Measurements from ENCODE around the gene TSC2.

- TF ChIP-seq POLR2A (IDR thresholded peaks at IDR 0.05; ENCODE audit: low read depth, low read length): no peak
- no peak for TF ChIP-seq POLR2AphosphoS5 (IDR thresholded peaks at IDR 0.05; ENCODE audit: low read depth, low read length)
Measured at GRCh38 chr16:2042986-2043666, 4.7 kb upstream of the TSC2 start.
